ENCODE data around the gene AAK1.

- no peak for TF ChIP-seq CTCF (IDR thresholded peaks at IDR 0.05)
- TF ChIP-seq POLR2AphosphoS5 (IDR thresholded peaks at IDR 0.05): no peak
Observed at GRCh38 chr2:69581774-69582581, 61.6 kb downstream of the AAK1 start.
